Trophoblast cell (in vitro differentiated cells and primary cell): ENCODE results near the gene AP5S1.
"Not testable (repeated sequence)": the region's sequence is repeated elsewhere in the genome, so short reads cannot be mapped to it uniquely, and the experiment has no call there.

ENCODE experiments used
- DNase-seq, 2 donors: peaks; one replicate each; pipeline ENCODE4 v3.0.0-alpha.2; 2016
- H2AFZ ChIP-seq: 2 replicates; pipeline ENCODE4 v1.6.1; 2013; ENCODE audit warnings: low read length, moderate library complexity, mild to moderate bottlenecking; ENCODE audit not compliant: insufficient read depth, poor library complexity
- H2AK5ac ChIP-seq: 2 replicates; pipeline ENCODE4 v1.6.1; 2013; ENCODE audit warnings: mild to moderate bottlenecking, low read length
- H2BK120ac ChIP-seq: 2 replicates; pipeline ENCODE4 v1.6.1; 2013; ENCODE audit warnings: low read length, mild to moderate bottlenecking, moderate library complexity; ENCODE audit not compliant: insufficient read depth, poor library complexity
- H2BK12ac ChIP-seq: 2 replicates; pipeline ENCODE4 v1.6.1; 2013; ENCODE audit warnings: mild to moderate bottlenecking, low read length, moderate library complexity
- H2BK5ac ChIP-seq: 2 replicates; pipeline ENCODE4 v1.6.1; 2013; ENCODE audit warnings: low read length, low read depth, moderate library complexity, mild to moderate bottlenecking; ENCODE audit not compliant: poor library complexity
- H3K14ac ChIP-seq: 2 replicates; pipeline ENCODE4 v1.6.1; 2013; ENCODE audit warnings: mild to moderate bottlenecking, low read length
- H3K18ac ChIP-seq: 2 replicates; pipeline ENCODE4 v1.6.1; 2013; ENCODE audit warnings: mild to moderate bottlenecking, low read length
- H3K23ac ChIP-seq: 2 replicates; pipeline ENCODE4 v1.6.1; 2013; ENCODE audit warnings: low read length
- H3K27ac ChIP-seq: 2 replicates; pipeline ENCODE4 v1.5.1; 2013; ENCODE audit warnings: low read depth, mild to moderate bottlenecking, inconsistent platforms, low read length, moderate library complexity
- H3K27me3 ChIP-seq: 2 replicates; pipeline ENCODE4 v1.6.1; 2013; ENCODE audit warnings: inconsistent platforms, mild to moderate bottlenecking, low read length, moderate library complexity; ENCODE audit not compliant: insufficient read depth
- H3K36me3 ChIP-seq, 2 experiments: 1 replicate in 1 of 2; 2 replicates in 1 of 2; pipeline ENCODE4 v1.6.1; 2013; ENCODE audit warnings: low read length in 2 of 2, mild to moderate bottlenecking in 2 of 2, moderate library complexity in 1 of 2; ENCODE audit not compliant: insufficient read depth in 2 of 2, control insufficient read depth in 1 of 2
- H3K4ac ChIP-seq: 2 replicates; pipeline ENCODE4 v1.6.1; 2013; ENCODE audit warnings: low read depth, mild to moderate bottlenecking, low read length, moderate library complexity
- H3K4me1 ChIP-seq, 2 experiments: 1 replicate in 1 of 2; 2 replicates in 1 of 2; pipeline ENCODE4 v1.6.1; 2013; ENCODE audit warnings: low read length in 2 of 2, mild to moderate bottlenecking in 2 of 2, moderate library complexity in 1 of 2; ENCODE audit not compliant: insufficient read depth in 2 of 2, control insufficient read depth in 1 of 2
- H3K4me2 ChIP-seq: 2 replicates; pipeline ENCODE4 v1.6.1; 2013; ENCODE audit warnings: inconsistent platforms, mild to moderate bottlenecking, low read length, moderate library complexity
- H3K4me3 ChIP-seq: 2 replicates; pipeline ENCODE4 v1.5.1; 2013; ENCODE audit warnings: mild to moderate bottlenecking, low read depth, low read length, inconsistent platforms
- H3K79me1 ChIP-seq: one replicate; pipeline ENCODE4 v1.6.1; 2013; ENCODE audit warnings: low read length
- H3K79me2 ChIP-seq: 2 replicates; pipeline ENCODE4 v1.6.1; 2013; ENCODE audit warnings: low read length, mild to moderate bottlenecking; ENCODE audit not compliant: control insufficient read depth, insufficient read depth, poor library complexity
- H3K9ac ChIP-seq: 2 replicates; pipeline ENCODE4 v1.6.1; 2013; ENCODE audit warnings: mild to moderate bottlenecking, low read length
- H3K9me3 ChIP-seq: 2 replicates; pipeline ENCODE4 v1.6.1; 2013; ENCODE audit warnings: low read depth, mild to moderate bottlenecking, control low read depth, inconsistent platforms, low read length; ENCODE audit not compliant: insufficient read depth
- H4K12ac ChIP-seq: 2 replicates; pipeline ENCODE4 v1.6.1; 2013; ENCODE audit warnings: low read depth, mild to moderate bottlenecking, low read length, moderate library complexity
- H4K8ac ChIP-seq: 2 replicates; pipeline ENCODE4 v1.6.1; 2013; ENCODE audit warnings: low read depth, mild to moderate bottlenecking, low read length, moderate library complexity
- H4K91ac ChIP-seq: one replicate; pipeline ENCODE4 v1.6.1; 2013; ENCODE audit warnings: low read depth, mild to moderate bottlenecking, low read length, moderate library complexity
- WGBS: extraction: QIAGEN DNeasy Blood & Tissue Kit; methylation state at CpG from one replicate; pipeline ENCODE4 v1.1.7; 2013; ENCODE audit warnings: missing lambda C conversion rate; ENCODE audit not compliant: insufficient read length, insufficient coverage; ENCODE audit errors: extremely low coverage; 5-methylcytosine and 5-hydroxymethylcytosine counted together

Gene AP5S1

DNA sequence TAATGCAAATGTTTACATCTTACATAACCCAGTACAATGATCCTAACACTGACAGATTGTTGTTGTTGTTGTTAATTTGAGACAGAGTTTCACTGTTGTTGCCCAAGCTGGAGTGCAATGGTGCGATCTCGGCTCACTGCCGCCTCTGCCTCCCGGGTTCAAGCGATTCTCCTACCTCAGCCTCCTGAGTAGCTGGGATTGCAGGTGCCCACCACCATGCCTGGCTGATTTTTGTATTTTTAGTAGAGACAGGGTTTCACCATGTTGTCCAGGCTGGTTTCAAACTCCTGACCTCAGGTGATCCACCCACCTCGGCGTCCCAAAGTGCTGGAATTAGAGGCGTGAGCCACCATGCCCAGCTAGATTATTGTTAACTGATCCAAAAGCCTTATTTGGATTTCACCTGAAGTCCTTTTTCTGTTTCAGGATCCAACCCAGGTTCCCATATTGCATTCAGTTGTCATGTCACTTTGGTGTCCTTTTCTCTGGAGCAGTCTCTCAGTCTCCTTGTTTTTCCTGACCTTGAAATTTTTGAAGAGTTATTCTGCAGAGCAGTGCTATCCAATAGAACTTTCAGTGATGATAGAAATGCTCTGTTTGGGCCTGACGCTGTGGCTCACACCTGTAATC is 23.8 kb downstream of the AP5S1 start:
- not testable (repeated sequence) for H4K8ac ChIP-seq, H3K4me2 ChIP-seq, H4K12ac ChIP-seq, H3K27me3 ChIP-seq, H3K14ac ChIP-seq, H3K4ac ChIP-seq, H3K27ac ChIP-seq, DNase-seq, H3K9ac ChIP-seq, H3K4me3 ChIP-seq, H2AK5ac ChIP-seq, H2BK120ac ChIP-seq, H2BK12ac ChIP-seq, H3K23ac ChIP-seq, H4K91ac ChIP-seq, H3K36me3 ChIP-seq, H3K18ac ChIP-seq, H3K9me3 ChIP-seq, H2BK5ac ChIP-seq, H2AFZ ChIP-seq
- WGBS: no CpG with 5 or more reads among the region's 9 CpGs
- Histone ChIP-seq H3K79me2 (peaks cover 13% of the 10 kb centered on the region), H3K4me1 (peaks cover 10 to 25% of the 10 kb centered on the region in 2 experiments), H3K79me1 (peaks cover 13% of the 10 kb centered on the region)

GRCh38 chr20:3846378-3846739 is 26.0 kb downstream of the AP5S1 start:
- peaks cover 13% of the 10 kb centered on the region for H3K79me2 ChIP-seq
- peak overlapping the region; percentile 55 for H2BK5ac ChIP-seq
- H4K8ac ChIP-seq: peak overlapping the region; percentile 99
- peak overlapping the region; percentile 92 for H4K91ac ChIP-seq
- no peak overlapping the region for H3K23ac ChIP-seq
- peak overlapping the region; percentile 93 for H3K4me3 ChIP-seq
- peak overlapping the region; percentile 96 for H3K4ac ChIP-seq
- peaks cover 0 to 2% of the 10 kb centered on the region in 2 experiments for H3K36me3 ChIP-seq
- H3K14ac ChIP-seq: peak overlapping the region; percentile 95
- H3K9me3 ChIP-seq: no peaks in the 10 kb centered on the region
- no CpG with 5 or more reads among the region's 22 CpGs for WGBS
- H3K18ac ChIP-seq: peak overlapping the region; percentile 97
- peak overlapping the region; percentile 91 for H4K12ac ChIP-seq
- H2AFZ ChIP-seq: peak overlapping the region; percentile 96
- peak overlapping the region; percentile 82 for H2BK120ac ChIP-seq
- peak overlapping the region; percentile 77 for H3K4me2 ChIP-seq
- peak overlapping the region; percentile 93 for H2AK5ac ChIP-seq
- H3K4me1 ChIP-seq: peaks cover 8 to 21% of the 10 kb centered on the region in 2 experiments
- H3K27me3 ChIP-seq: no peaks in the 10 kb centered on the region
- peak overlapping the region; percentile 75 for H2BK12ac ChIP-seq
- peak overlapping the region; percentile 59 for H3K27ac ChIP-seq
- H3K79me1 ChIP-seq: peaks cover 13% of the 10 kb centered on the region
- H3K9ac ChIP-seq: peak overlapping the region; percentile 72
- no peak for DNase-seq

DNA sequence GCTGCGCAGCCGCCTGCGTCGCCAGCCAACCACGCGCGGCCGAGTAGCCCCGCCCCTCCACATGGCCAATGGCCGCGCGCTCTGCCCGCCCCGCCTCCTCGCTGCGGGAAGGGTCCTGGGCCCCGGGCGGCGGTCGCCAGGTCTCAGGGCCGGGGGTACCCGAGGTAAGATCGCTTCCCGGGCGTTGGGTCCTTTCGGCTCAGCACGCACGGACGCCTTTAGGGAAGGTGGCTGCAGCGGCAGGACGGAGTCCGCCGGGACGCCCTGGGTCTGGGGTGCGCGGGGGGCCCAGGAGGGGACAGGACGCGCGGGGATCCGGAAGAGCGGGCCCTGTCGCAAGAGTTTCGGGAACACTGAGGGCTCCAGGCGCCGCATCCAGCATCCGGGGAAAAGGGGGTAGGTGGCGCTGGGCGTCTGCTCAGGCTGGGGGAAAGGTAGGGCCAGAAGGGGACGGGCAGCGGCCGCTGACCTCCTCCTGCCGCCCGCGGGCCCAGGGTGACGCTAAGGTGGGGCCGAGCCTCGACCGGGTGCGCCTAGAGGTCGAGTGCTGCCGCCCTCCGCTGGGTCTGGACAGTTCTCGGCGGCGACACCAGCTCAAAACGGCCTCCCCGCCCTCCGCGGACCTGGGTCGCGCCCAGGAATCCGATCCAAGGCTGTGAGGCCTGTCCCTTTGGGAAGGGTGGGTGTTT is 26.5 kb downstream of the AP5S1 start, which contains the start of gene MAVS:
MAVS (plus strand) TSS at position 95 of the 689 bp plus-strand sequence. CDS start 7,791 bp downstream, outside the sequence.
- H2AFZ ChIP-seq: peak within 1 kb of the TSS; percentile 96
- peaks cover 13% of the 10 kb centered on the region for H3K79me2 ChIP-seq
- peak within 1 kb of the TSS; percentile 66 for H3K27ac ChIP-seq
- H3K9ac ChIP-seq: peak within 1 kb of the TSS; percentile 94
- H3K4me2 ChIP-seq: peak within 1 kb of the TSS; percentile 77
- H2BK5ac ChIP-seq: peak within 1 kb of the TSS; percentile 80
- WGBS: no CpG with 5 or more reads among the region's 72 CpGs
- peak within 1 kb of the TSS; percentile 92 for H4K91ac ChIP-seq
- H2AK5ac ChIP-seq: peak within 1 kb of the TSS; percentile 93
- no peak within 1 kb of the TSS for H3K23ac ChIP-seq
- DNase-seq: peak; percentile 88 to 90
- peak within 1 kb of the TSS; percentile 97 for H3K18ac ChIP-seq
- H3K4me1 ChIP-seq: peaks cover 8 to 21% of the 10 kb centered on the region in 2 experiments
- H3K4me3 ChIP-seq: peak within 1 kb of the TSS; percentile 93
- peaks cover 0 to 2% of the 10 kb centered on the region in 2 experiments for H3K36me3 ChIP-seq
- peaks cover 13% of the 10 kb centered on the region for H3K79me1 ChIP-seq
- peak within 1 kb of the TSS; percentile 75 for H2BK12ac ChIP-seq
- peak within 1 kb of the TSS; percentile 96 for H3K4ac ChIP-seq
- peak within 1 kb of the TSS; percentile 99 for H4K8ac ChIP-seq
- H2BK120ac ChIP-seq: peak within 1 kb of the TSS; percentile 82
- peak within 1 kb of the TSS; percentile 95 for H3K14ac ChIP-seq
- peak within 1 kb of the TSS; percentile 91 for H4K12ac ChIP-seq
- no peaks in the 10 kb centered on the region for H3K27me3 ChIP-seq
- no peaks in the 10 kb centered on the region for H3K9me3 ChIP-seq

DNA sequence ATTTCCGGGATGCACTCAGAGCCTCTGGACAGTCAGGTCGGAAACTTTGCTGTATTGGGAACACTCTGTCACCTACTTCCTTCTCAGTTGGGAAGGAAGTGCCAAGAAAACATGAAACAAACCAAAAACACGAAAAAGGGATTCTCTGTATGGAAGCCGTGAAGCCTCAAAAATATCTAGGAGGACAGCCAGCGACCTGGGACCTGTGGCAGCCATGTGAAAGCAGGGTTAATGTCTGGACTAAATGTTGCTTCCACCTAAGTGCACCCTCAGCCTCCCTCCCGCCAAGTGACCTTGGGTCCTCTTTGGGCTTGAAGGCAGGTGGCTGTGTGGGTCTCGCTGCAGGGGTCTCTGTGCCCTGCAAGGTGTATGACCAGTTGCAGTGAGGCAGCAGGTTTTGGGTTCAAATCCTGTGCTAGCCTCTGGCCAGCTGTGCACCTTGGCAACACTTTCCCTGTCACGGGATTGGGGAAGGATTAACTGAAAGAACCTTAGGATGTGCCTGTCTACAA is 27.1 kb downstream of the AP5S1 start:
- H4K8ac ChIP-seq: peak overlapping the region; percentile 77
- H3K4me1 ChIP-seq: peaks cover 8 to 21% of the 10 kb centered on the region in 2 experiments
- no peaks in the 10 kb centered on the region for H3K9me3 ChIP-seq
- no peak overlapping the region for H3K27ac ChIP-seq
- peak overlapping the region; percentile 94 for H3K9ac ChIP-seq
- H2AK5ac ChIP-seq: peak overlapping the region; percentile 11
- peak overlapping the region; percentile 93 for H3K4me3 ChIP-seq
- no peak overlapping the region for H2BK12ac ChIP-seq
- no peak overlapping the region for H2BK120ac ChIP-seq
- H3K79me1 ChIP-seq: peaks cover 13% of the 10 kb centered on the region
- H4K91ac ChIP-seq: peak overlapping the region; percentile 86
- H4K12ac ChIP-seq: no peak overlapping the region
- H3K79me2 ChIP-seq: peaks cover 13% of the 10 kb centered on the region
- H3K14ac ChIP-seq: peak overlapping the region; percentile 65
- no peaks in the 10 kb centered on the region for H3K27me3 ChIP-seq
- peak overlapping the region; percentile 87 for H3K18ac ChIP-seq
- peaks cover 0 to 2% of the 10 kb centered on the region in 2 experiments for H3K36me3 ChIP-seq
- H2BK5ac ChIP-seq: no peak overlapping the region
- H3K4ac ChIP-seq: peak overlapping the region; percentile 92
- no peak overlapping the region for H3K23ac ChIP-seq
- DNase-seq: no peak
- no CpG with 5 or more reads among the region's 8 CpGs for WGBS
- H3K4me2 ChIP-seq: peak overlapping the region; percentile 77
- H2AFZ ChIP-seq: no peak overlapping the region
